Adrenal gland (tissue), 12 donors: ENCODE data around the gene GLDC. TPM values are rescaled to one million over a fixed set of nuclear protein-coding genes. Genes with fewer than 3 reads are reported as not detected.

Source experiments
- DNase-seq, 7 donors: peaks; one replicate each; pipeline ENCODE4 v3.0.0-alpha.2; 2019 to 2020
- H3K27ac ChIP-seq, 5 donors: fragments of 200-600 bp; sonication (generic) in 4 of 5; 1 replicate in 3 of 5; 2 replicates in 2 of 5; pipeline versions ENCODE4 v1.5.1 to v1.8.0; 2016 to 2020; ENCODE audit warnings: mild to moderate bottlenecking in 1 of 5
- H3K27me3 ChIP-seq: fragments of 200-600 bp; 2 replicates; pipeline ENCODE4 v1.8.0; 2021
- H3K36me3 ChIP-seq, 2 donors: fragments of 200-600 bp; replicated peaks in 1 of 2; 1 replicate in 1 of 2; 2 replicates in 1 of 2; pipeline versions ENCODE4 v1.5.1 to v1.8.0; 2018 to 2022
- H3K4me1 ChIP-seq, 2 donors: fragments of 200-600 bp; replicated peaks in 1 of 2; 1 replicate in 1 of 2; 2 replicates in 1 of 2; pipeline versions ENCODE4 v1.5.1 to v1.8.0; 2018 to 2021
- H3K4me3 ChIP-seq, 4 donors: fragments of 200-600 bp; sonication (generic) in 3 of 4; one replicate each; pipeline ENCODE4 v1.5.1; 2016 to 2018
- H3K9me3 ChIP-seq, 3 donors: fragments of 200-600 bp; sonication (generic) in 1 of 3; replicated peaks in 1 of 3; 1 replicate in 2 of 3; 2 replicates in 1 of 3; pipeline versions ENCODE4 v1.5.1 to v1.8.0; 2016 to 2021
- CTCF ChIP-seq, 6 experiments: fragments of 450-650 bp in 4 of 6; fragments of 200-600 bp in 2 of 6; sonication (generic) in 1 of 6; IDR thresholded peaks; 1 replicate in 5 of 6; 2 replicates in 1 of 6; pipeline versions ENCODE4 v1.5.1 to v1.8.0; 2016 to 2021; ENCODE audit warnings: antibody characterized with exemption in 6 of 6, mild to moderate bottlenecking in 2 of 6, moderate library complexity in 1 of 6
- POLR2A ChIP-seq, 2 donors: fragments of 450-650 bp; IDR thresholded peaks; one replicate each; pipeline ENCODE4 v1.6.1; 2017; ENCODE audit warnings: antibody characterized with exemption in 2 of 2, mild to moderate bottlenecking in 2 of 2, moderate library complexity in 1 of 2
- WGBS, 4 donors: extraction: QIAGEN DNeasy Blood & Tissue Kit in 2 of 4; methylation state at CpG; one replicate each; pipeline versions ENCODE4 v1.1.5 to v1.1.7; 2013 to 2017; 5-methylcytosine and 5-hydroxymethylcytosine counted together
- intact Hi-C, 2 donors: fragments of 100-400 bp; cut with DNase I; formaldehyde crosslinking; loops; one replicate each; pipeline versions ENCODE4 v1.14.1 to v1.15.0; 2022 to 2023
- polyA plus RNA-seq, 3 donors: library from polyadenylated mRNA; stranded (reverse); fragments of 200-250 nt in 2 of 3; fragments of 350-450 nt in 1 of 3; fragmentation: Illumina TruSeq in 1 of 3; extraction: RNeasy Lipid Tissue Mini Kit (QIAGEN cat#74804) in 1 of 3; gene quantifications; one replicate each; pipeline ENCODE4 v1.2.3, GENCODE V29; 2013 to 2014
- total RNA-seq, 9 donors: library from RNA; depleted of rRNA in 4 of 9; stranded (reverse); fragments of >200 nt in 4 of 9; fragments of 120-200 nt in 1 of 9; fragmentation: NEBNext Ultra II Directional in 1 of 9; extraction: Animal tissue kit (Norgen Biotek cat#: 25700) in 1 of 9; gene quantifications; one replicate each; pipeline versions ENCODE4 v1.1.0 to v1.2.4, GENCODE V29; 2013 to 2023
- donor health status: healthy with polysubstance abuse.
- donor health status: Bipolar disorder and iron deficiency.
- donor health status: DM: yes; HTN: yes; CAD: no.
- donor health status: DM: no; HTN: no; CAD: no.
- donor health status: DM: no; HTN: no; CAD: no.
- donor health status: DM: yes; HTN: yes; CAD: no.

GLDC gene
- total and polyA plus RNA-seq, 12 donors = 0.14 to 1.3 (median 0.36) TPM; not detected in 2

- intact Hi-C loops = no loop called here
- WGBS, 4 donors = 79 to 84% (median 82%) methylated on average over 7 of the region's 7 CpGs
Measured at GRCh38 chr9:6552498-6553121, 92.9 kb downstream of the GLDC start.

GRCh38 chr9:6552033-6552432 is 93.5 kb downstream of the GLDC start:
- 88 to 90% (median 89%) methylated on average over 3 of the region's 3 CpGs for WGBS, 4 donors
- intact Hi-C loops = no loop called here
- Histone ChIP-seq H3K27ac (no peak overlapping the region), H3K36me3 (no peaks in the 10 kb centered on the region), H3K27me3 (no peaks in the 10 kb centered on the region), H3K4me1 (no peaks in the 10 kb centered on the region), H3K4me3 (no peak overlapping the region), H3K9me3 (no peaks in the 10 kb centered on the region)
- TF ChIP-seq CTCF (IDR thresholded peaks at IDR 0.05) = no peak
- TF ChIP-seq POLR2A (IDR thresholded peaks at IDR 0.05) = no peak
- no peak for DNase-seq

More at GRCh38 chr9:6552498-6553121, 92.9 kb downstream of the GLDC start:
- DNase-seq = no peak
- Histone ChIP-seq H3K27me3 (no peaks in the 10 kb centered on the region), H3K27ac (no peak overlapping the region), H3K4me1 (no peaks in the 10 kb centered on the region), H3K9me3 (no peaks in the 10 kb centered on the region), H3K4me3 (no peak overlapping the region), H3K36me3 (no peaks in the 10 kb centered on the region)
- no peak for TF ChIP-seq CTCF (IDR thresholded peaks at IDR 0.05)
- TF ChIP-seq POLR2A (IDR thresholded peaks at IDR 0.05) = no peak

- Histone ChIP-seq H3K9me3 (no peaks in the 10 kb centered on the region), H3K4me3 (no peak overlapping the region), H3K36me3 (no peaks in the 10 kb centered on the region), H3K27me3 (no peaks in the 10 kb centered on the region), H3K4me1 (no peaks in the 10 kb centered on the region), H3K27ac (no peak overlapping the region)
- intact Hi-C loops = no loop called here
- 68 to 83% (median 78%) methylated on average over 2 of the region's 2 CpGs for WGBS, 4 donors
- no peak for DNase-seq
- TF ChIP-seq CTCF (IDR thresholded peaks at IDR 0.05) (no peak), POLR2A (IDR thresholded peaks at IDR 0.05) (no peak)
Measured at GRCh38 chr9:6551136-6551535, 94.4 kb downstream of the GLDC start.

GRCh38 chr9:6549106-6549800 is 96.3 kb downstream of the GLDC start:
- H3K27me3 ChIP-seq = no peaks in the 10 kb centered on the region
- no peaks in the 10 kb centered on the region for H3K9me3 ChIP-seq
- H3K4me1 ChIP-seq = no peaks in the 10 kb centered on the region
- no peak for DNase-seq
- H3K36me3 ChIP-seq = no peaks in the 10 kb centered on the region
- WGBS, 4 donors = 77 to 85% (median 80%) methylated on average over 6 to 8 of the region's 8 CpGs
- intact Hi-C loops = no loop called here
- TF ChIP-seq CTCF (IDR thresholded peaks at IDR 0.05) (no peak), POLR2A (IDR thresholded peaks at IDR 0.05) (no peak)
- H3K27ac ChIP-seq = no peak overlapping the region
- H3K4me3 ChIP-seq = no peak overlapping the region
